HCT116 (cell line): Measurements from ENCODE around the gene ARPC4. TPM values are rescaled to one million over a fixed set of nuclear protein-coding genes. Genes with fewer than 3 reads are reported as not detected.

Experiments
- ATAC-seq: fragments of 200-7000 bp; cut with Tn5 transposase; 2 replicates; pipeline ENCODE4 v1.9.1; 2020; ENCODE audit warnings: mild to moderate bottlenecking, moderate library complexity
- BruUV-seq: library from RNA; stranded (reverse); fragments of 400-500 nt; replicated peaks from 2 replicates; lab custom pipeline; 2021; lab: Mats Ljungman, UMichigan
- CTCF ChIA-PET: fragments of 300-600 bp; sonication (Branson Sonifier 250); formaldehyde crosslinking; loops from one replicate; lab custom pipeline; 2021; ENCODE audit warnings: antibody characterized with exemption; lab: Charles Lee
- POLR2A ChIA-PET: fragments of 300-600, 350-600 bp; sonication (Branson Sonifier 250); formaldehyde crosslinking; loops from one replicate; lab custom pipeline; 2021; ENCODE audit warnings: antibody characterized with exemption; lab: Charles Lee
- RAD21 ChIA-PET, 2 experiments: fragments of 300-600 bp; sonication (Branson Sonifier 250); formaldehyde crosslinking; loops; one replicate each; lab custom pipeline; 2023; ENCODE audit warnings: low total read pairs in 2 of 2; ENCODE audit not compliant: uncharacterized antibody in 2 of 2, unreplicated experiment in 2 of 2, low non-redundant PET in 1 of 2; lab: Charles Lee
- DNase-seq: peaks from one replicate; pipeline ENCODE4 v3.0.0-alpha.2; 2010; ENCODE audit warnings: low read depth, low spot score
- H2AFZ ChIP-seq: fragments of 200-600 bp; shearing (Covaris generic), sonication (generic); 2 replicates; pipeline ENCODE4 v1.6.1; 2017; ENCODE audit warnings: low read depth, mixed run types, mixed read lengths, antibody characterized with exemption, low read length; ENCODE audit not compliant: poor library complexity, severe bottlenecking
- H3K27ac ChIP-seq: 2 replicates; pipeline ENCODE4 v1.5.1; 2012; ENCODE audit warnings: low read depth, low read length
- H3K27me3 ChIP-seq: fragments of 200-600 bp; sonication (generic); 2 replicates; pipeline ENCODE4 v1.6.1; 2016; ENCODE audit warnings: mixed run types, low read length, mixed read lengths; ENCODE audit not compliant: insufficient read depth
- H3K36me3 ChIP-seq, 2 experiments: fragments of 200-500 bp in 1 of 2; fragments of 200-600 bp in 1 of 2; sonication (Bioruptor generic) in 1 of 2; sonication (generic) in 1 of 2; 2 replicates each; pipeline versions ENCODE4 v1.5.1 to v1.6.1; 2014 to 2016; ENCODE audit warnings: low read length in 2 of 2, inconsistent platforms in 1 of 2, mixed read lengths in 1 of 2, mixed run types in 1 of 2; ENCODE audit not compliant: insufficient read depth in 2 of 2, control insufficient read depth in 1 of 2
- H3K4me1 ChIP-seq, 2 experiments: fragments of 200-600 bp in 1 of 2; sonication (generic) in 1 of 2; 2 replicates each; pipeline versions ENCODE4 v1.5.1 to v1.6.1; 2012 to 2017; ENCODE audit warnings: low read length in 2 of 2, inconsistent platforms in 1 of 2, mild to moderate bottlenecking in 1 of 2, mixed read lengths in 1 of 2, mixed run types in 1 of 2, moderate library complexity in 1 of 2; ENCODE audit not compliant: insufficient read depth in 2 of 2, control insufficient read depth in 1 of 2
- H3K4me2 ChIP-seq: fragments of 200-600 bp; sonication (generic); 2 replicates; pipeline ENCODE4 v1.6.1; 2017; ENCODE audit warnings: mixed run types, low read length, mixed read lengths
- H3K4me3 ChIP-seq, 2 experiments: fragments of 200-600 bp in 1 of 2; sonication (generic) in 1 of 2; replicated peaks in 1 of 2; 2 replicates each; pipeline ENCODE4 v1.5.1; 2011 to 2016; ENCODE audit warnings: low read length in 2 of 2, control low read depth in 1 of 2, low read depth in 1 of 2, mild to moderate bottlenecking in 1 of 2, mixed read lengths in 1 of 2, mixed run types in 1 of 2
- H3K79me2 ChIP-seq: fragments of 200-600 bp; sonication (generic); 2 replicates; pipeline ENCODE4 v1.6.1; 2017; ENCODE audit warnings: mild to moderate bottlenecking, mixed run types, low read length, moderate library complexity, mixed read lengths; ENCODE audit not compliant: insufficient read depth
- H3K9ac ChIP-seq: fragments of 200-600 bp; sonication (generic); 2 replicates; pipeline ENCODE4 v1.6.1; 2016; ENCODE audit warnings: low read length, mixed read lengths
- H3K9me2 ChIP-seq: fragments of 200-600 bp; sonication (generic), shearing (Covaris generic); 2 replicates; pipeline ENCODE4 v1.6.1; 2017; ENCODE audit warnings: mixed run types, mild to moderate bottlenecking, moderate library complexity; ENCODE audit not compliant: insufficient read depth
- H3K9me3 ChIP-seq, 2 experiments: fragments of 200-500 bp in 1 of 2; fragments of 200-600 bp in 1 of 2; sonication (Bioruptor generic) in 1 of 2; sonication (generic) in 1 of 2; 2 replicates each; pipeline ENCODE4 v1.6.1; 2014 to 2017; ENCODE audit warnings: low read length in 2 of 2, mixed read lengths in 2 of 2, inconsistent platforms in 1 of 2, low read depth in 1 of 2, mild to moderate bottlenecking in 1 of 2, mixed run types in 1 of 2, moderate library complexity in 1 of 2; ENCODE audit not compliant: control insufficient read depth in 1 of 2, insufficient read depth in 1 of 2
- H4K20me1 ChIP-seq: fragments of 200-600 bp; sonication (generic), shearing (Covaris generic); 2 replicates; pipeline ENCODE4 v1.6.1; 2017; ENCODE audit warnings: mixed run types, mild to moderate bottlenecking, moderate library complexity; ENCODE audit not compliant: insufficient read depth
- CEBPB ChIP-seq: IDR thresholded peaks from 2 replicates; pipeline ENCODE4 v1.6.1; 2012; ENCODE audit warnings: low read depth
- EGR1 ChIP-seq: IDR thresholded peaks from 2 replicates; pipeline ENCODE4 v1.6.1; 2012; ENCODE audit warnings: low read depth
- ELF1 ChIP-seq: IDR thresholded peaks from 2 replicates; pipeline ENCODE4 v1.6.1; 2012; ENCODE audit warnings: low read depth, borderline replicate concordance
- EZH2 ChIP-seq: fragments of 200-600 bp; sonication (generic); IDR thresholded peaks from 2 replicates; pipeline ENCODE4 v1.6.1; 2017; ENCODE audit warnings: antibody characterized with exemption, mixed run types
- EZH2phosphoT487 ChIP-seq: fragments of 200-600 bp; IDR thresholded peaks from 2 replicates; pipeline ENCODE4 v1.6.1; 2018; ENCODE audit warnings: antibody characterized with exemption, borderline replicate concordance
- FOSL1 ChIP-seq: IDR thresholded peaks from 2 replicates; pipeline ENCODE4 v1.6.1; 2012; ENCODE audit warnings: low read depth
- JUND ChIP-seq: IDR thresholded peaks from 2 replicates; pipeline ENCODE4 v1.6.1; 2012
- POLR2A ChIP-seq: IDR thresholded peaks from 2 replicates; pipeline ENCODE4 v1.7.0; 2011; ENCODE audit warnings: borderline replicate concordance; ENCODE audit not compliant: insufficient read depth, insufficient read length; ENCODE audit errors: extremely low read depth
- POLR2AphosphoS5 ChIP-seq: IDR thresholded peaks from 2 replicates; pipeline ENCODE4 v1.6.1; 2011; ENCODE audit warnings: mild to moderate bottlenecking, low read depth, low read length, moderate library complexity
- SIN3A ChIP-seq: IDR thresholded peaks from 2 replicates; pipeline ENCODE4 v1.6.1; 2012; ENCODE audit warnings: low read depth
- SP1 ChIP-seq: IDR thresholded peaks from 2 replicates; pipeline ENCODE4 v1.6.1; 2012; ENCODE audit warnings: low read depth
- SRF ChIP-seq: IDR thresholded peaks from 2 replicates; pipeline ENCODE4 v1.6.1; 2012; ENCODE audit warnings: low read depth
- TCF7L2 ChIP-seq: IDR thresholded peaks from 2 replicates; pipeline ENCODE4 v1.7.0; 2011; ENCODE audit warnings: borderline replicate concordance, inconsistent platforms; ENCODE audit not compliant: insufficient read depth, insufficient read length; ENCODE audit errors: extremely low read depth
- YY1 ChIP-seq: IDR thresholded peaks from 2 replicates; pipeline ENCODE4 v1.6.1; 2011; ENCODE audit warnings: low read length, low read depth, moderate library complexity, mild to moderate bottlenecking; ENCODE audit not compliant: insufficient replicate concordance; ENCODE audit errors: extremely low read depth
- ZNF274 ChIP-seq: fragments of 200-500 bp; sonication (Bioruptor generic); IDR thresholded peaks from 2 replicates; pipeline ENCODE4 v1.6.1; 2014; ENCODE audit warnings: mild to moderate bottlenecking, low read depth, low read length, inconsistent platforms
- intact Hi-C: fragments of 100-400 bp; cut with micrococcal nuclease; formaldehyde crosslinking; loops from 2 replicates; pipeline ENCODE4 v1.10.0; 2022
- total RNA-seq: library from RNA; stranded (reverse); gene quantifications from one replicate; pipeline ENCODE4 v1.2.1, GENCODE V29; 2021; ENCODE audit not compliant: unreplicated experiment
- TF ChIP-seq, protein P1 (sequence below): IDR thresholded peaks from 2 replicates; pipeline ENCODE4 v1.6.1; 2012
- TF ChIP-seq, protein P2 (sequence below): IDR thresholded peaks from 2 replicates; pipeline ENCODE4 v1.6.1; 2011; ENCODE audit warnings: mild to moderate bottlenecking, low read length, moderate library complexity; ENCODE audit not compliant: insufficient replicate concordance; ENCODE audit errors: extremely low read depth
- TF ChIP-seq, protein P3 (sequence below): IDR thresholded peaks from 2 replicates; pipeline ENCODE4 v1.6.1; 2012

Gene ARPC4
- total RNA-seq, 1 experiment from 2014 or later, result 110 TPM

DNA sequence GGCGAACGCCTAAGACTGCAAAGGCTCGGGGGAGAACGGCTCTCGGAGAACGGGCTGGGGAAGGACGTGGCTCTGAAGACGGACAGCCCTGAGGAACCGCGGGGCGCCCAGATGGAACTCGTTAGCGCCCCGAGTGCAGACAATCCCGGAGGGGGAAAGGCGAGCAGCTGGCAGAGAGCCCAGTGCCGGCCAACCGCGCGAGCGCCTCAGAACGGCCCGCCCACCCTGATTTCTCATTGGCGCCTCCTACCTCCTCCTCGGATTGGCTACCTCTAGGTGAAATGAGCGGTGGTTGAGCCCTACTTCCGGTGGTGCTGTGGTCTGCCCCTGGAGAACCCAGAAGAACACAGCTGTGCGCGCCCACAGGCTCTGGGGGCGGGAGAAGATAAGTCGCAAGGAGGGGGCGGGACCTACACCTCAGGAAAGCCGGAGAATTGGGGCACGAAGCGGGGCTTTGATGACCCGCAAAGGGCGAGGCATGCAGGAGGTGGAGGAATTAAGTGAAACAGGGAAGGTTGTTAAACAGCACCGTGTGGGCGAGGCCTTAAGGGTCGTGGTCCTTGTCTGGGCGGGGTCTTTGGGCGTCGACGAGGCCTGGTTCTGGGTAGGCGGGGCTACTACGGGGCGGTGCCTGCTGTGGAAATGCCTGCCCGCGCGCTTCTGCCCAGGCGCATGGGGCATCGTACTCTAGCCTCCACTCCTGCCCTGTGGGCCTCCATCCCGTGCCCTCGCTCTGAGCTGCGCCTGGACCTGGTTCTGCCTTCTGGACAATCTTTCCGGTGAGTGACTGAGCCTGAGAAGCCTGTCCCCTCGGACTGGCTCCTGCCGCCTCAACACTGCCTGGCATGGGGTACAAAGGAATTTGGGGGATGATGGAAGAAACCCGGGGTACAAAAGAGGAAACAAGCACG, 43.0 kb upstream of the ARPC4 start, which contains the start of gene OGG1:
Gene OGG1, plus strand, starts transcription at position 308 of the 911 bp plus-strand sequence. Its CDS starts 335 bp downstream, at position 643.
- Histone ChIP-seq H3K4me1 (peaks cover 8 to 18% of the 10 kb centered on the region in 2 experiments), H3K27ac (peak within 1 kb of the TSS; percentile 74), H3K4me3 (peak within 1 kb of the TSS; percentile 73 to 82), H4K20me1 (no peaks in the 10 kb centered on the region), H3K27me3 (no peaks in the 10 kb centered on the region), H3K9me3 (no peaks in the 10 kb centered on the region), H2AFZ (peak within 1 kb of the TSS; percentile 2), H3K9me2 (no peaks in the 10 kb centered on the region)
- CTCF ChIA-PET, result interaction anchor here (0.6 to 1.4 kb wide), 2 partner anchors 34 to 425 kb away, joined by 3 read pairs; no protein-coding TSS in a partner anchor
- ATAC-seq, result peak; percentile 95
- POLR2A ChIA-PET, result interaction anchor here (0.7 to 1.4 kb wide), 2 partner anchors 18 to 653 kb away, joined by 3 to 9 read pairs; partner anchors contain the start of gene BRPF1
- DNase-seq, result peak; percentile 96
- RAD21 ChIA-PET, result interaction anchor here in 1 of 2 experiments (1.2 kb wide), 1 partner anchor 34 kb away, joined by 3 read pairs; no protein-coding TSS in a partner anchor
- TF ChIP-seq TCF7L2, result peak; percentile 67
- no peak for TF ChIP-seq SRF
- TF ChIP-seq POLR2A, result peak; percentile 45
- no peak for TF ChIP-seq YY1
- no peak; the same call in 1 of the 2 replicates for TF ChIP-seq ELF1
- no peak for TF ChIP-seq CEBPB
- TF ChIP-seq, protein P1, sequence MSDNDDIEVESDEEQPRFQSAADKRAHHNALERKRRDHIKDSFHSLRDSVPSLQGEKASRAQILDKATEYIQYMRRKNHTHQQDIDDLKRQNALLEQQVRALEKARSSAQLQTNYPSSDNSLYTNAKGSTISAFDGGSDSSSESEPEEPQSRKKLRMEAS, result peak; percentile 56; the same call in 1 of the 2 replicates
- TF ChIP-seq POLR2AphosphoS5, result peak; percentile 91
- TF ChIP-seq, protein P2, sequence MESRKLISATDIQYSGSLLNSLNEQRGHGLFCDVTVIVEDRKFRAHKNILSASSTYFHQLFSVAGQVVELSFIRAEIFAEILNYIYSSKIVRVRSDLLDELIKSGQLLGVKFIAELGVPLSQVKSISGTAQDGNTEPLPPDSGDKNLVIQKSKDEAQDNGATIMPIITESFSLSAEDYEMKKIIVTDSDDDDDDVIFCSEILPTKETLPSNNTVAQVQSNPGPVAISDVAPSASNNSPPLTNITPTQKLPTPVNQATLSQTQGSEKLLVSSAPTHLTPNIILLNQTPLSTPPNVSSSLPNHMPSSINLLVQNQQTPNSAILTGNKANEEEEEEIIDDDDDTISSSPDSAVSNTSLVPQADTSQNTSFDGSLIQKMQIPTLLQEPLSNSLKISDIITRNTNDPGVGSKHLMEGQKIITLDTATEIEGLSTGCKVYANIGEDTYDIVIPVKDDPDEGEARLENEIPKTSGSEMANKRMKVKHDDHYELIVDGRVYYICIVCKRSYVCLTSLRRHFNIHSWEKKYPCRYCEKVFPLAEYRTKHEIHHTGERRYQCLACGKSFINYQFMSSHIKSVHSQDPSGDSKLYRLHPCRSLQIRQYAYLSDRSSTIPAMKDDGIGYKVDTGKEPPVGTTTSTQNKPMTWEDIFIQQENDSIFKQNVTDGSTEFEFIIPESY, result peak; percentile 9
- no peak for TF ChIP-seq JUND
- TF ChIP-seq EZH2, result no peak
- no peak for TF ChIP-seq EZH2phosphoT487
- TF ChIP-seq ZNF274, result no peak
- TF ChIP-seq, protein P3, sequence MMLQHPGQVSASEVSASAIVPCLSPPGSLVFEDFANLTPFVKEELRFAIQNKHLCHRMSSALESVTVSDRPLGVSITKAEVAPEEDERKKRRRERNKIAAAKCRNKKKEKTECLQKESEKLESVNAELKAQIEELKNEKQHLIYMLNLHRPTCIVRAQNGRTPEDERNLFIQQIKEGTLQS, result no peak
- TF ChIP-seq EGR1, result peak; percentile 93
- TF ChIP-seq SIN3A, result peak; percentile 77
- peak; percentile 75 for TF ChIP-seq SP1
- no peak for TF ChIP-seq FOSL1
- TF ChIP-seq, all 23 proteins: peak for 8
- peaks cover 8% of the 10 kb centered on the region for H3K79me2 ChIP-seq
- peak within 1 kb of the TSS; percentile 78 for H3K9ac ChIP-seq
- BruUV-seq, result no TSS peak
- intact Hi-C loops, result loop anchor here (1.0 kb wide), 1 partner anchor 19 kb away; the partner anchor contains the start of gene BRPF1
- peaks cover 28 to 40% of the 10 kb centered on the region in 2 experiments for H3K36me3 ChIP-seq
- H3K4me2 ChIP-seq, result peak within 1 kb of the TSS; percentile 99
